Left ventricle myocardium inferior (tissue), 1 donor: ENCODE results near the gene INF2. TPM values are rescaled to one million over a fixed set of nuclear protein-coding genes. Genes with fewer than 3 reads are reported as not detected.

Experiments
- DNase-seq: peaks from one replicate; pipeline ENCODE4 v3.0.0-alpha.2; 2020
- H3K27ac ChIP-seq: fragments of 200-600 bp; replicated peaks from 2 replicates; pipeline ENCODE4 v1.8.0; 2021
- H3K27me3 ChIP-seq: fragments of 200-600 bp; 2 replicates; pipeline ENCODE4 v1.8.0; 2021; ENCODE audit warnings: low read depth
- H3K36me3 ChIP-seq: fragments of 200-600 bp; 2 replicates; pipeline ENCODE4 v1.8.0; 2021
- H3K4me1 ChIP-seq: fragments of 200-600 bp; 2 replicates; pipeline ENCODE4 v1.8.0; 2021
- H3K4me3 ChIP-seq: fragments of 200-600 bp; 2 replicates; pipeline ENCODE4 v1.8.0; 2021; ENCODE audit warnings: mild to moderate bottlenecking, moderate library complexity
- H3K9me3 ChIP-seq: fragments of 200-600 bp; replicated peaks from 2 replicates; pipeline ENCODE4 v1.8.0; 2021
- intact Hi-C: fragments of 100-400 bp; cut with micrococcal nuclease; formaldehyde crosslinking; loops from one replicate; pipeline ENCODE4 v1.11.0; 2022
- total RNA-seq: library from RNA; stranded (reverse); fragmentation: NEBNext Ultra II Directional; extraction: Animal tissue kit (Norgen Biotek cat#: 25700); gene quantifications from one replicate; pipeline ENCODE4 v1.2.1, GENCODE V29; 2021
- TF ChIP-seq, protein P1 (sequence below): fragments of 200-600 bp; IDR thresholded peaks from 2 replicates; pipeline ENCODE4 v1.8.0; 2021; ENCODE audit warnings: antibody characterized with exemption, mild to moderate bottlenecking, borderline replicate concordance
- donor health status: DM: no; HTN: yes; CAD: no; lungs with severe emphysema.

Gene INF2
- total RNA-seq, 1 donor from 2014 or later, result 28.5 TPM

DNA sequence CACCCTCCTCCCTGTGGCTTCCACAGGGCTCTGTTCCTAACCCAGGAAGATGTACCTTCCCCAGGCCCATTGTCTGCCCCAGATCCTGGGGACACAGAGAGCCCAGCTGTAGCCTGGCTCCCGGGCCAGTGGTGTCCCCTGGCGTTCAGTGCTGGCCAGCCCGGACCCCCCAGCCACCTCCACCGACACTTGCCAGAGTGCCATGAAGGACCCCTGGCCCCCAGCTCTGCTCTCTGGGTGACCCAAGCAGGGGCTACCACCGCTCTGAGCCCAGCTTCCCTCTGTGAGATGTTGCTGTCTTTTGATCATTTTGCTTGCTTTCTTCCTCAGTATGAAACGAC is 6.2 kb downstream of the INF2 start:
- Histone ChIP-seq H3K36me3 (peaks cover 5% of the 10 kb centered on the region), H3K4me3 (peak overlapping the region; percentile 41), H3K9me3 (no peaks in the 10 kb centered on the region), H3K27ac (peak overlapping the region; percentile 88), H3K4me1 (peaks cover 100% of the 10 kb centered on the region), H3K27me3 (no peaks in the 10 kb centered on the region)
- DNase-seq, result no peak
- TF ChIP-seq, protein P1, sequence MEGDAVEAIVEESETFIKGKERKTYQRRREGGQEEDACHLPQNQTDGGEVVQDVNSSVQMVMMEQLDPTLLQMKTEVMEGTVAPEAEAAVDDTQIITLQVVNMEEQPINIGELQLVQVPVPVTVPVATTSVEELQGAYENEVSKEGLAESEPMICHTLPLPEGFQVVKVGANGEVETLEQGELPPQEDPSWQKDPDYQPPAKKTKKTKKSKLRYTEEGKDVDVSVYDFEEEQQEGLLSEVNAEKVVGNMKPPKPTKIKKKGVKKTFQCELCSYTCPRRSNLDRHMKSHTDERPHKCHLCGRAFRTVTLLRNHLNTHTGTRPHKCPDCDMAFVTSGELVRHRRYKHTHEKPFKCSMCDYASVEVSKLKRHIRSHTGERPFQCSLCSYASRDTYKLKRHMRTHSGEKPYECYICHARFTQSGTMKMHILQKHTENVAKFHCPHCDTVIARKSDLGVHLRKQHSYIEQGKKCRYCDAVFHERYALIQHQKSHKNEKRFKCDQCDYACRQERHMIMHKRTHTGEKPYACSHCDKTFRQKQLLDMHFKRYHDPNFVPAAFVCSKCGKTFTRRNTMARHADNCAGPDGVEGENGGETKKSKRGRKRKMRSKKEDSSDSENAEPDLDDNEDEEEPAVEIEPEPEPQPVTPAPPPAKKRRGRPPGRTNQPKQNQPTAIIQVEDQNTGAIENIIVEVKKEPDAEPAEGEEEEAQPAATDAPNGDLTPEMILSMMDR, result peak; percentile 37
- intact Hi-C loops, result loop anchor here (5.0 kb wide), 1 partner anchor 38 kb away; no protein-coding TSS in a partner anchor

DNA sequence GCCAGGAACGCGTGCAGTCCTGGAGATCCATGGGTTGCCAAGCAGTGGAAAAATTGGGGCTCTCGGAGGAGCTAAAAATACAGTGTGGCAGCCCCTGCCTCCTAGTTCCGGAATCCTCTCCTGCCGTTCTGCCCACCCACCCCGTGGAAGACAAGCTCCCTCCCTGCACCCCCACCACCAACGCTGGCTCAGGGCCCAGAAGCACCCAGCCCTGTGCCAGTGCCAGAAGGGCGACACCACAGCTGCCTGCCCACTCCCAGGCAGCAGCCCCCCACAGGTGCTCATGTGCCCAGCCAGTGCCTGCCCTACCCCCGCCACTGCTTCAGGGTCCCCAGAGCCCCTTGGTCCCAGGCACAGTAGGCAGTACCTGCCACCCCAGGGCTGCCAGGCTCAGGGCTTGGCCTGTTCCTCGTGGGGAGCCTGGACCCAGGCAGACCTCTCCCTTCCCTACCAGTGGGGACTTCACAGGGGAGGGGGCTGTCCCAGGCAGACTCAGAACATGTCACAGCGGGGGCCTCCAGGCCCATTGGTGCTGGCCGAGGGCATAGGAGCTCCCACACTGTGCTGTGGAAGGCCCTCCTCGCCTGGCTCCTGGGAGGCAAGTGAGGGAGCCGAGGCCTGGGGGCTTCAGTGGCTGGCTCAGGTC is 7.4 kb downstream of the INF2 start:
- no peak for DNase-seq
- TF ChIP-seq, protein P1, result no peak
- H3K36me3 ChIP-seq, result peaks cover 12% of the 10 kb centered on the region
- peak overlapping the region; percentile 88 for H3K27ac ChIP-seq
- H3K27me3 ChIP-seq, result no peaks in the 10 kb centered on the region
- intact Hi-C loops, result loop anchor here (5.0 kb wide), 1 partner anchor 39 kb away; no protein-coding TSS in a partner anchor
- H3K4me1 ChIP-seq, result peaks cover 100% of the 10 kb centered on the region
- H3K9me3 ChIP-seq, result no peaks in the 10 kb centered on the region
- no peak overlapping the region for H3K4me3 ChIP-seq

DNA sequence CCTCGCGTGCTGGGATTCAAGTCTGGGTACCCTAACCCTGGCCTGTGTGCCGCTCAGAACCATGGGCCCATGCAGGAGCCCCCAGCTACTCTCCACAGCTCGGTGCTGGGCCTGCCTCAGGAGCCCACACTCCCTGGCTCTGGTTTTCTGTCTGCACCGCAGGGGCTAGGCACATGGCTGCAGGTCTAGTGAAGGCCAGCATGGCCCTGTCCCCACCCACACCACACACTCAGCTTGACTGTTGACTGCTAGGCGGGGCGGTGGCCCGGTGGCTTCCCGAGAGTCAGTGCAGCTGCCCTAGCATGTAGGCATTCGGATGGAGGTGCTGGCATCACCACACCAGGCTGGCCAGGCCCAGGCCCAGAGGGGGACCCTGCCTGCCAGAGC is 7.9 kb downstream of the INF2 start:
- TF ChIP-seq, protein P1, result no peak
- no peaks in the 10 kb centered on the region for H3K9me3 ChIP-seq
- H3K4me1 ChIP-seq, result peaks cover 100% of the 10 kb centered on the region
- intact Hi-C loops, result loop anchor here (5.0 kb wide), 1 partner anchor 40 kb away; no protein-coding TSS in a partner anchor
- peak overlapping the region; percentile 88 for H3K27ac ChIP-seq
- peak overlapping the region; percentile 59 for H3K4me3 ChIP-seq
- DNase-seq, result no peak
- H3K27me3 ChIP-seq, result no peaks in the 10 kb centered on the region
- H3K36me3 ChIP-seq, result peaks cover 17% of the 10 kb centered on the region

DNA sequence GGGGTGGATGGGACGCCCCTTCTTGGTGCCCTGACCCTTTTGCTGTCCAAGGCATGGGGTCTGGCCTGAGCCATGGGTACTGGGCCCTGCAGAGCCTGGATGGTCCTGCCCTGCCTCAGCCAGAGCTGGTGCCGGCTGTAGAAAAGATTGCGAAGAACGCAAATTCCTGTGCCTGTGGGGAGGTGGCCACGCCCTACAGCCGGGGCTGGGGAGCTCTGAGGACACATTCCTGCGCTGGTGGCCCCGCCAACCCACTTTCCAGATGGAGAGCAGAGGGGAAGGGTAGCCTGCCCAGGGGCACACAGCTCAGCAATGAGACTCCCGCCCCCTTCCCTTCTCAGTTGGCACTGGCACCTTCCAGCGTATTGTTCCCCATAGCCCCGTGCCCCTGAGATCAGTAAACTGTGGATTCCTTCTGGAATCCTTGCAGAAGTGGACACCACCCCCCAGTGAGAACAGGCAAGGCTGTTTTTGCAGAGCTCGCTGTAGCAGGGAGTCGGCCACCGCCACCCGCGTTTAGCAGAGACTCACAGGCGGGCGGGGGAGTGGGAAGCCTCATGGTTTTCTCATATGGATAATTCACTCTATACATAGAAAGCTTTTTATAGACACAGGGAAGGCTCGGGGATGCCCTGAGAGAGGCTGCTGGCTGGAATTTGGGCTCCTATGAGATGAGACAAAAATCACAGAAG is 8.6 kb downstream of the INF2 start:
- Histone ChIP-seq H3K27me3 (no peaks in the 10 kb centered on the region), H3K9me3 (no peaks in the 10 kb centered on the region), H3K36me3 (peaks cover 24% of the 10 kb centered on the region), H3K4me3 (peak overlapping the region; percentile 59), H3K27ac (peak overlapping the region; percentile 88), H3K4me1 (peaks cover 93% of the 10 kb centered on the region)
- intact Hi-C loops, result loop anchor here (5.0 kb wide), 1 partner anchor 41 kb away; no protein-coding TSS in a partner anchor
- TF ChIP-seq, protein P1, result no peak
- DNase-seq, result no peak

DNA sequence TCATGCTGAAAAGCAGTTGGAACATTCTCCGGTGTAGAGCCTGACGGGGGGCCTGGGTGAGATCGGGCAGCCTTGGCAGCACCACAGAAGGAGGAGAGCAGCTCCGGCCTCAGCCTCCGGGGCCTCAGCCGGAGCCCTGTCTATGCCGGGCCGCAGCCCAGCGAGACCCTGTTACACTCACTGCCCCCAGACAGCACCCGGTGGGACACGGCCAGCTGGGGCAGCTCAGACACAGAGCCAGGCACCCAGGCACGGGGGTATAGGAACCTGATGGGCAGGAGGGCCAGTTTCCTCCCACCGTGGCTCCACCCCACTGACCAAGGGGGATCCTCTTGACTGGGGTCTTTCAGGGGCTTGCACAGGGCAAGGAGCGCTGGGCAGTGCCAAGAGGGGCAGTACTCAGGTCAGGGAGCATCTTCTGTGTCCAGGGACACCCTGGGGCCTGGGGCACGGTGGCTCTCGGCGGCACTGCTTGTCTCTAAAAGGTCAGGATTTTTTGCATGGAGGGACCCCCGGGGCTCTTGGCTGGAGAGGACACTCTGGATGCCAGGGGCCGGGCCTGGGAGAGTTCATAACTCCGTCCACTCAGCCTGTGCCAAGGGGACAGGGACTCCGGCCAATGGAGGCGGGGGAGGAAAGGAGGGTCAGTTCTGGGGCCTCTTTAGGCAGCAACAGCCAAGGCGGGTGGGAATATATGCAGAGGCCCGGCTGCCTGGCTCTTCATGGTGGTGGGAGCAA is 9.4 kb downstream of the INF2 start:
- H3K27me3 ChIP-seq, result no peaks in the 10 kb centered on the region
- DNase-seq, result peak; percentile 70
- H3K36me3 ChIP-seq, result peaks cover 32% of the 10 kb centered on the region
- intact Hi-C loops, result loop anchor here (5.0 kb wide), 1 partner anchor 42 kb away; no protein-coding TSS in a partner anchor
- H3K4me3 ChIP-seq, result peak overlapping the region; percentile 59
- H3K4me1 ChIP-seq, result peaks cover 85% of the 10 kb centered on the region
- H3K27ac ChIP-seq, result peak overlapping the region; percentile 88
- H3K9me3 ChIP-seq, result no peaks in the 10 kb centered on the region
- TF ChIP-seq, protein P1, result no peak
